ENCODE measurements around the gene PHACTR2. TPM values are rescaled to one million over a fixed set of nuclear protein-coding genes. Genes with fewer than 3 reads are reported as not detected.
"Not testable (repeated sequence)": the region's sequence is repeated elsewhere in the genome, so short reads cannot be mapped to it uniquely, and the experiment has no call there.

The PHACTR2 gene
- total RNA-seq, 1 donor = 51.4 TPM

DNA sequence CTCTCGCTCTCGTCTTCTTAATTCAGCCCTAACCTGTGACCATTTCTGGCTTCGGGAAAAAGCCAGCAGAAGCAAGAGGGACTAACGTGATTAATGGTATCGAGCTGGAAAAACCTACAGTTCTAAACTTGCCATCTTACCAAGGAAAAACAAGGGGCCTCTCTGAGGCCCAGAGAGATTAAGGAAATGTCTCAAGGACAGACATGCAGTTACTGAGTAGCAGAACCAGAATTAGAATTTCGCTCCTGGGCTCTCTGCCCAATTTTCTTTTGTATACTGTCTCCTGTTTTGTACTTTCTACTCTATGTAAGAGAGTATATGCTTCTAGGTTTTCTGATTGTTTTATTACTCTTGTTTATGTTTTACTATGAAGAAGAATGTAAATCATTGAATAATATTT is 97.6 kb downstream of the PHACTR2 start:
- DNase-seq (ENCODE audit: low read depth) = peak; percentile 28

DNA sequence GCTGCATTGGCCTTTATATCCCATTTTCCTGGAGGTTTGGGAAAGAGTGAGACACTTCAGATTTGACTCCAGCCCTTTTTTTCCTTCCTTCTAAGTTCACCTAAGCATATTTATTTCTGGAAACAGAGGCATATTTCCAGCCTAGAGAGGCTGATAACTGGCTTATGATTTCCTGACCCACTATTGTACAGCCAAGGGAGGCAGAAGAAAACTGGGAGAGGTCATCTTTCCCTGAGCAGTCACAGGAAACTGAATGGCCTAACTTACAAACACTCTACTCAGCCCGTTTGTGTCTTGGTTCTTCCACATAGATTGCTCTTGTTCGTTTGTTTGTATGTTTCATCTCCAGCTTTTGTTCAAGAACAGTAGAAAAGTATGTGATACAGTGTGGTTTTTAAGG is 101.2 kb downstream of the PHACTR2 start:
- DNase-seq (ENCODE audit: low read depth) = no peak
- TF ChIP-seq, protein P1, sequence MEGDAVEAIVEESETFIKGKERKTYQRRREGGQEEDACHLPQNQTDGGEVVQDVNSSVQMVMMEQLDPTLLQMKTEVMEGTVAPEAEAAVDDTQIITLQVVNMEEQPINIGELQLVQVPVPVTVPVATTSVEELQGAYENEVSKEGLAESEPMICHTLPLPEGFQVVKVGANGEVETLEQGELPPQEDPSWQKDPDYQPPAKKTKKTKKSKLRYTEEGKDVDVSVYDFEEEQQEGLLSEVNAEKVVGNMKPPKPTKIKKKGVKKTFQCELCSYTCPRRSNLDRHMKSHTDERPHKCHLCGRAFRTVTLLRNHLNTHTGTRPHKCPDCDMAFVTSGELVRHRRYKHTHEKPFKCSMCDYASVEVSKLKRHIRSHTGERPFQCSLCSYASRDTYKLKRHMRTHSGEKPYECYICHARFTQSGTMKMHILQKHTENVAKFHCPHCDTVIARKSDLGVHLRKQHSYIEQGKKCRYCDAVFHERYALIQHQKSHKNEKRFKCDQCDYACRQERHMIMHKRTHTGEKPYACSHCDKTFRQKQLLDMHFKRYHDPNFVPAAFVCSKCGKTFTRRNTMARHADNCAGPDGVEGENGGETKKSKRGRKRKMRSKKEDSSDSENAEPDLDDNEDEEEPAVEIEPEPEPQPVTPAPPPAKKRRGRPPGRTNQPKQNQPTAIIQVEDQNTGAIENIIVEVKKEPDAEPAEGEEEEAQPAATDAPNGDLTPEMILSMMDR (IDR thresholded peaks at IDR 0.05; ENCODE audit: insufficient read depth, low read depth, low read length) = no peak
- H3K4me3 ChIP-seq (ENCODE audit: low read depth, low read length) = no peak overlapping the region

More for the DNA sequence above, 97.6 kb downstream of the PHACTR2 start:
- H3K4me3 ChIP-seq (ENCODE audit: low read depth, low read length) = no peak overlapping the region
- TF ChIP-seq, protein P1 (IDR thresholded peaks at IDR 0.05; ENCODE audit: insufficient read depth, low read depth, low read length) = no peak

DNA sequence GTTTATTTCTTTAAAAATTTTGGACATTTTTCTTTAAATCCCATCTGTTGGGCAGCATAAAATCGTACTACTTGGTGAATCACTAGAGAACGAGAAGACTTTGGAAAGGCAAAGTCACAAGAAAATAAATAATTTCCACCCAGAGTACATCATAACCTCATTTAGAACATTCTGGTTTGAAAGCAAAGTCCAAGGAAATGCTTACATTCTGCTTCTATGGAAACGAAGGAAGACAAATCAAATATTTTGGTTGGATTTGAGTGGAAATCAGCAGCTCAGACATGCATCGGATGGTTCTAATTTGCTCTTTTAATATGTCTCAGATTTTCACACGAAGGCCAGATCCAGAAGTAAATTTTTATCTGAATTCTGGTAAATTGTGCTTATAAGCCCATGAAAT is 104.7 kb downstream of the PHACTR2 start:
- TF ChIP-seq, protein P1 (IDR thresholded peaks at IDR 0.05; ENCODE audit: insufficient read depth, low read depth, low read length) = no peak
- no peak overlapping the region for H3K4me3 ChIP-seq (ENCODE audit: low read depth, low read length)
- DNase-seq (ENCODE audit: low read depth) = no peak

DNA sequence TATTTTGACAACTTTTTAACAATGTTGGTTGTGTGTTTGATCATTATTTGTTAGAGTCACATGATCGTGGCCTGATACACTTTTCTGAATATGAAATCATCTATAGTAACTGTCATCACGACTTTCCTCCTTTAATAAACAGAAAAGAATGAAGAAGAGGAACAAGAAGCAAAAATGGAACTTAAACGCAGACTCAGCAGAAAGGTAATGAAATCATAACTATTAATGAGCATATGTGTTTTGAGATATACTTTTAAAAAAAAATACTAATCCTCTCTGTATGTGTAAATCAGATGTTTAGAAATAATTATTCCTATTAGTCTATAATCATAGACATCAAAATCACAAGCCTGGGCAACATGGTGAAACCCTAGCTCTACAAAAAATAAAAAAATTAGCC is 105.3 kb downstream of the PHACTR2 start:
- TF ChIP-seq, protein P1 (IDR thresholded peaks at IDR 0.05; ENCODE audit: insufficient read depth, low read depth, low read length) = no peak

DNA sequence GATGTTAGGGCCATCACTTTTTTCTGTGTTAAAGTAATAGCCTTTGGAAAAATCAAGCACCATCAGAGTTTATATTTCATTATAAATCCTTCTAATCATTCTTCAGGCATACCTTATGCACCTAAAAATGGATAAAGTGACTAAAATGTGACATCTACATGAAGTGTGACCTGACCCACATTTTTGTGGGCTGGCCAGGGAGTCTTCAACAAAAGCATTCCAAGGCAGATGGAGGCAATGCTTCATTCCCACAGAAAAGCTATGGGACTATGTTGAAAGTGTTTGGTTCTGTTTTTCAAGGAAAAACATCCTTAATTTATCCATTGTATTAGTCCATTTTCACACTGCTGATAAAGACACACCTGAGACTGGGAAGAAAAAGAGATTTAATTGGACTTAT is 106.6 kb downstream of the PHACTR2 start:
- no peak overlapping the region for H3K4me3 ChIP-seq (ENCODE audit: low read depth, low read length)
- TF ChIP-seq, protein P1 (IDR thresholded peaks at IDR 0.05; ENCODE audit: insufficient read depth, low read depth, low read length) = no peak
- DNase-seq (ENCODE audit: low read depth) = no peak

More for the DNA sequence above, 105.3 kb downstream of the PHACTR2 start:
- DNase-seq (ENCODE audit: low read depth) = no peak
- H3K4me3 ChIP-seq (ENCODE audit: low read depth, low read length) = no peak overlapping the region

DNA sequence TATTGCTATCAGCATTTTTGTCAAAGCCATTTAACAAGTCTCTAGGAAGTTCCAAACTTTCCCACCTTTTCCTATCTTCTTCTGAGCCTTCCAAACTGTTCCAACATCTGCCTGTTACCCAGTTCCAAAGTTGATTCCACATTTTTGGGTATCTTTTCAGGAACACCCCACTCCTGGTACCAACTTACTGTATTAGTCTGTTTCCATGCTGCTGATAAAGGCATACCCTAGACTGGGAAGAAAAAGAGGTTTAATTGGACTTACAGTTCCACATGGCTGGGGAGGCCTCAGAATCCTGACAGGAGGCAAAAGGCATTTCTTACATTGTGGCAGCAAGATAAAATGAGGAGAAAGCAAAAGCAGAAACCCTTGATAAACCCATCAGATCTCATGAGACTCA is 108.6 kb downstream of the PHACTR2 start:
- H3K4me3 ChIP-seq (ENCODE audit: low read depth, low read length); DNase-seq (ENCODE audit: low read depth): not testable (repeated sequence)

DNA sequence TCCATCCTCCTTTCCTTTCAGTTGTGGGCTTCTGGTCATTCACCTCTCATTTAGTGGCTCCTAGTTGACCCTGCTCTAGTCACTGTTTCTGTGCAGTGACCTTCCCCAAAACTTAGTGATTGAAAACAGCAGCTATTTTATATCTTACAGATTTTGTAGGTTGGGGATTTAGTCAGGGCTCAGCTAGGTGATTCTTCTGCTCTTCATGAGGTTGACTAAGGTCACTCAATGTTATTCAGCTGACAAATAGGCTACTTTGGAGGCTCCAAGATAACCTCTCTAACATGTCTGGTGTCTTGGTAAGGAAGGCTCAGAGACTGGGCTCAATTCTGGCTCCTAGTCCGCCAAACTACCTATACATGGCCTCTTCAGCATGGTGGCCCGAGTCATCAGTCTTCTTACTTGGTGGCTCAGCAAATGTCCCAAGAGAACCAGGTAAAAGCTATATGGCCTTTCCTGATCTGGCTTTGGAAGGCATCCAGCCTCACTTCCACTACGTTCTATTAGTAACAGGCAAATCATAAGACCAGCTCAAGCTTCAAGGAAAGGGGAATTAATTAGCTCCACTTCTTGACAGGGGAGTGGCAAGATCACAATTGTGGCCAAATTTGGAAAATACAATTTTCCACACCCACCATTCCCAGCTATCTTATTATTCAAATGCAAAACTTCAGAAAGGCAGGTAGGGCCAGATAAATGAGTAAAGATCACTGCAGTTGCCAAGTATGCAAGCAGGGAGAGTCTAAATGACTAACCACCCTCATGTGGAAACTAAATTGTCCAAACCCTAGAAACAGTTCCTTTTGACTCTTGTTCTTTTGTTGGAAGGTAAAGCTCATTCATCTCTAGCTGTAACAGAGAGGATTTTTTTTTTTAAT is 114.9 kb downstream of the PHACTR2 start:
- no peak overlapping the region for H3K4me3 ChIP-seq (ENCODE audit: low read depth, low read length)
- no peak for DNase-seq (ENCODE audit: low read depth)
- TF ChIP-seq, protein P1 (IDR thresholded peaks at IDR 0.05; ENCODE audit: insufficient read depth, low read depth, low read length) = no peak
